Neural progenitor cell (in vitro differentiated cells): ENCODE measurements around the gene GLDN. TPM values are rescaled to one million over a fixed set of nuclear protein-coding genes. Genes with fewer than 3 reads are reported as not detected.
"Not testable (repeated sequence)": the region's sequence is repeated elsewhere in the genome, so short reads cannot be mapped to it uniquely, and the experiment has no call there.

ENCODE experiments used
- DNase-seq: peaks from one replicate; pipeline ENCODE4 v3.0.0-alpha.2; 2016; ENCODE audit warnings: low spot score
- H2AFZ ChIP-seq: fragments of 200-600 bp; sonication (generic); replicated peaks from 2 replicates; pipeline ENCODE4 v1.6.1; 2016; ENCODE audit warnings: antibody characterized with exemption
- H3F3A ChIP-seq: fragments of 200-600 bp; sonication (generic); 2 replicates; pipeline ENCODE4 v1.6.1; 2016; ENCODE audit warnings: antibody characterized with exemption, low read depth
- H3K27ac ChIP-seq: fragments of 200-600 bp; sonication (generic); 2 replicates; pipeline ENCODE4 v1.5.1; 2016; ENCODE audit warnings: mild to moderate bottlenecking
- H3K27me3 ChIP-seq: fragments of 200-600 bp; sonication (generic); 2 replicates; pipeline ENCODE4 v1.6.1; 2016; ENCODE audit warnings: mild to moderate bottlenecking, moderate library complexity
- H3K36me3 ChIP-seq: fragments of 200-600 bp; sonication (generic); 2 replicates; pipeline ENCODE4 v1.5.1; 2016
- H3K4me1 ChIP-seq: fragments of 200-600 bp; sonication (generic); 2 replicates; pipeline ENCODE4 v1.6.1; 2016; ENCODE audit warnings: mixed run types
- H3K4me2 ChIP-seq: fragments of 200-600 bp; sonication (generic); 2 replicates; pipeline ENCODE4 v1.6.1; 2016
- H3K4me3 ChIP-seq: fragments of 200-600 bp; sonication (generic); 2 replicates; pipeline ENCODE4 v1.5.1; 2016
- H3K79me2 ChIP-seq: fragments of 200-600 bp; sonication (generic); 2 replicates; pipeline ENCODE4 v1.6.1; 2016; ENCODE audit warnings: low read depth
- H3K9ac ChIP-seq: fragments of 200-600 bp; sonication (generic); 2 replicates; pipeline ENCODE4 v1.6.1; 2016
- H3K9me3 ChIP-seq: fragments of 200-600 bp; sonication (generic); 2 replicates; pipeline ENCODE4 v1.5.1; 2016; ENCODE audit warnings: low read depth
- H4K20me1 ChIP-seq: fragments of 200-600 bp; sonication (generic); 2 replicates; pipeline ENCODE4 v1.6.1; 2016; ENCODE audit warnings: low read depth
- H3K27ac Mint-ChIP-seq: 3 replicates; pipeline ENCODE4 v1.8.0; 2021; ENCODE audit warnings: mixed read lengths
- H3K27me3 Mint-ChIP-seq: 2 replicates; pipeline ENCODE4 v1.8.0; 2022; ENCODE audit warnings: low read depth, mild to moderate bottlenecking, inconsistent platforms, moderate library complexity, mixed read lengths; ENCODE audit not compliant: insufficient read depth
- H3K36me3 Mint-ChIP-seq: 3 replicates; pipeline ENCODE4 v1.8.0; 2021; ENCODE audit warnings: mixed read lengths
- H3K4me1 Mint-ChIP-seq: 3 replicates; pipeline ENCODE4 v1.8.0; 2021; ENCODE audit warnings: mixed read lengths
- H3K4me3 Mint-ChIP-seq: 3 replicates; pipeline ENCODE4 v1.8.0; 2021; ENCODE audit warnings: mild to moderate bottlenecking, moderate library complexity, mixed read lengths
- H3K9me3 Mint-ChIP-seq: 3 replicates; pipeline ENCODE4 v1.8.0; 2020; ENCODE audit warnings: mixed read lengths
- CTCF ChIP-seq: fragments of 200-600 bp; sonication (generic); IDR thresholded peaks from 2 replicates; pipeline ENCODE4 v1.5.1; 2017; ENCODE audit warnings: antibody characterized with exemption, mild to moderate bottlenecking
- EZH2 ChIP-seq: fragments of 200-600 bp; sonication (generic); IDR thresholded peaks from 2 replicates; pipeline ENCODE4 v1.6.1; 2017; ENCODE audit warnings: antibody characterized with exemption, mild to moderate bottlenecking, moderate library complexity
- EZH2phosphoT487 ChIP-seq: fragments of 200-600 bp; sonication (generic); IDR thresholded peaks from 2 replicates; pipeline ENCODE4 v1.6.1; 2017; ENCODE audit warnings: antibody characterized with exemption
- total RNA-seq: library from RNA; depleted of rRNA; stranded (reverse); fragments of >200 nt; gene quantifications from 2 replicates; pipeline ENCODE4 v1.2.3, GENCODE V29; 2015; ENCODE audit warnings: low replicate concordance

The GLDN gene
- total RNA-seq, 1 donor from 2014 or later: 5.3 TPM

GRCh38 chr15:51444807-51445206 lies 103.4 kb downstream of the GLDN start:
- H3K36me3 Mint-ChIP-seq: peaks cover 18% of the 10 kb centered on the region
- H3K4me2 ChIP-seq: no peak overlapping the region
- no peak overlapping the region for H3K27ac Mint-ChIP-seq
- H3F3A ChIP-seq: no peaks in the 10 kb centered on the region
- no peak for TF ChIP-seq EZH2phosphoT487
- no peaks in the 10 kb centered on the region for H3K36me3 ChIP-seq
- H3K79me2 ChIP-seq: no peaks in the 10 kb centered on the region
- no peaks in the 10 kb centered on the region for H3K27me3 ChIP-seq
- no peaks in the 10 kb centered on the region for H3K9me3 Mint-ChIP-seq
- no peak overlapping the region for H3K4me3 ChIP-seq
- no peak overlapping the region for H2AFZ ChIP-seq
- DNase-seq: no peak
- no peaks in the 10 kb centered on the region for H3K4me1 Mint-ChIP-seq
- H3K9me3 ChIP-seq: no peaks in the 10 kb centered on the region
- no peaks in the 10 kb centered on the region for H3K4me1 ChIP-seq
- H3K4me3 Mint-ChIP-seq: no peak overlapping the region
- H3K27me3 Mint-ChIP-seq: no peaks in the 10 kb centered on the region
- no peak overlapping the region for H3K27ac ChIP-seq
- no peaks in the 10 kb centered on the region for H4K20me1 ChIP-seq
- no peak overlapping the region for H3K9ac ChIP-seq

GRCh38 chr15:51446029-51446744 lies 104.7 kb downstream of the GLDN start:
- H3K27me3 Mint-ChIP-seq, H4K20me1 ChIP-seq, H3F3A ChIP-seq, H3K9me3 ChIP-seq, H3K9ac ChIP-seq, H3K4me3 Mint-ChIP-seq, H3K27ac Mint-ChIP-seq, H3K27me3 ChIP-seq, H3K79me2 ChIP-seq, H3K4me2 ChIP-seq, H3K4me1 Mint-ChIP-seq, H3K4me1 ChIP-seq, H3K27ac ChIP-seq, H3K9me3 Mint-ChIP-seq, H3K36me3 ChIP-seq, H2AFZ ChIP-seq, H3K4me3 ChIP-seq: not testable (repeated sequence)
- peaks cover 28% of the 10 kb centered on the region for H3K36me3 Mint-ChIP-seq
- peak; percentile 47 for DNase-seq

GRCh38 chr15:51447855-51448621 lies 106.6 kb downstream of the GLDN start:
- Histone ChIP-seq H3F3A (no peaks in the 10 kb centered on the region), H4K20me1 (no peaks in the 10 kb centered on the region), H3K79me2 (no peaks in the 10 kb centered on the region), H3K36me3 (no peaks in the 10 kb centered on the region), H3K27me3 (no peaks in the 10 kb centered on the region), H3K9ac (no peak overlapping the region), H3K27ac (no peak overlapping the region), H3K4me2 (no peak overlapping the region), H3K4me1 (no peaks in the 10 kb centered on the region), H3K4me3 (no peak overlapping the region), H3K9me3 (no peaks in the 10 kb centered on the region), H2AFZ (no peak overlapping the region)
- H3K36me3 Mint-ChIP-seq: peaks cover 34% of the 10 kb centered on the region
- H3K9me3 Mint-ChIP-seq: no peaks in the 10 kb centered on the region
- no peak overlapping the region for H3K27ac Mint-ChIP-seq
- H3K4me3 Mint-ChIP-seq: no peak overlapping the region
- DNase-seq: no peak
- no peaks in the 10 kb centered on the region for H3K27me3 Mint-ChIP-seq
- no peak for TF ChIP-seq EZH2phosphoT487
- TF ChIP-seq CTCF: no peak
- TF ChIP-seq EZH2: no peak
- no peaks in the 10 kb centered on the region for H3K4me1 Mint-ChIP-seq

- Histone ChIP-seq H3K27ac (no peak overlapping the region), H3K4me1 (no peaks in the 10 kb centered on the region), H3K4me2 (no peak overlapping the region), H3K36me3 (no peaks in the 10 kb centered on the region), H3K79me2 (no peaks in the 10 kb centered on the region), H3F3A (no peaks in the 10 kb centered on the region), H4K20me1 (no peaks in the 10 kb centered on the region), H3K27me3 (no peaks in the 10 kb centered on the region), H3K9me3 (no peaks in the 10 kb centered on the region), H2AFZ (no peak overlapping the region), H3K4me3 (no peak overlapping the region), H3K9ac (no peak overlapping the region)
- peaks cover 35% of the 10 kb centered on the region for H3K36me3 Mint-ChIP-seq
- no peaks in the 10 kb centered on the region for H3K4me1 Mint-ChIP-seq
- H3K27me3 Mint-ChIP-seq: no peaks in the 10 kb centered on the region
- no peak overlapping the region for H3K27ac Mint-ChIP-seq
- H3K4me3 Mint-ChIP-seq: no peak overlapping the region
- no peak for TF ChIP-seq EZH2phosphoT487
- TF ChIP-seq CTCF: no peak
- no peak for TF ChIP-seq EZH2
- DNase-seq: no peak
- H3K9me3 Mint-ChIP-seq: no peaks in the 10 kb centered on the region
These were observed 107.4 kb downstream of the GLDN start for GRCh38 chr15:51448622-51449399.
